Pancreas (tissue), 10 donors: ENCODE measurements around the gene CCNI. TPM values are rescaled to one million over a fixed set of nuclear protein-coding genes. Genes with fewer than 3 reads are reported as not detected.

Experiments
- ATAC-seq, 4 donors: fragments of 200-7000 bp; cut with Tn5 transposase; one replicate each; pipeline versions ENCODE4 v1.8.0 to v1.9.1; 2020; ENCODE audit warnings: mild to moderate bottlenecking in 4 of 4, moderate library complexity in 4 of 4
- DNase-seq, 6 donors: peaks; one replicate each; pipeline ENCODE4 v3.0.0-alpha.2; 2020
- FAIRE-seq: peaks from 2 replicates; lab custom pipeline; 2012; peaks lifted over from hg19 to GRCh38; lab: Jason Lieb, UNC
- H3K27ac ChIP-seq, 4 donors: fragments of 200-600 bp; sonication (generic); 1 replicate in 3 of 4; 2 replicates in 1 of 4; pipeline versions ENCODE4 v1.5.0 to v1.8.0; 2020
- H3K27me3 ChIP-seq, 4 donors: fragments of 200-600 bp; one replicate each; pipeline ENCODE4 v1.8.0; 2021
- H3K36me3 ChIP-seq, 3 donors: fragments of 200-600 bp; sonication (generic) in 1 of 3; one replicate each; pipeline versions ENCODE4 v1.5.0 to v1.8.0; 2020 to 2021
- H3K4me1 ChIP-seq, 3 donors: fragments of 200-600 bp; one replicate each; pipeline ENCODE4 v1.8.0; 2021
- H3K4me3 ChIP-seq, 4 donors: fragments of 200-600 bp; sonication (generic) in 2 of 4; one replicate each; pipeline versions ENCODE4 v1.5.0 to v1.8.0; 2020 to 2021
- H3K9me3 ChIP-seq, 4 donors: fragments of 200-600 bp; one replicate each; pipeline ENCODE4 v1.8.0; 2021
- CTCF ChIP-seq, 4 donors: fragments of 200-600 bp; sonication (generic) in 3 of 4; IDR thresholded peaks; one replicate each; pipeline versions ENCODE4 v1.5.0 to v1.8.0; 2021; ENCODE audit warnings: antibody characterized with exemption in 4 of 4
- WGBS, 2 donors: extraction: QIAGEN DNeasy Blood & Tissue Kit; methylation state at CpG; one replicate each; pipeline ENCODE4 v1.1.7; 2013; 5-methylcytosine and 5-hydroxymethylcytosine counted together
- intact Hi-C, 3 donors: fragments of 100-400 bp; cut with DNase I; formaldehyde crosslinking; loops; one replicate each; pipeline versions ENCODE4 v1.11.1 to v1.14.2; 2022
- polyA plus RNA-seq, 2 donors: library from polyadenylated mRNA; stranded (reverse); fragments of 200-250 nt; gene quantifications; one replicate each; pipeline ENCODE4 v1.2.3, GENCODE V29; 2013
- total RNA-seq, 6 donors: library from RNA; stranded (reverse); fragmentation: NEBNext Ultra II Directional in 4 of 6; extraction: Animal tissue kit (Norgen Biotek cat#: 25700) in 4 of 6; gene quantifications; one replicate each; pipeline versions ENCODE4 v1.2.1 to v1.2.4, GENCODE V29; 2021 to 2023
- donor health status: healthy with polysubstance abuse.
- donor health status: DM: no; HTN: no; CAD: no; lungs with moderate emphysema.
- donor health status: DM: no; HTN: no; CAD: no.
- donor health status: control.
- donor health status: control.
- donor health status: Bipolar disorder and iron deficiency.
- donor health status: DM: yes; HTN: yes; CAD: no.
- donor health status: DM: no; HTN: no; CAD: no.
- donor health status: DM: no; HTN: no; CAD: no.
- donor health status: DM: yes; HTN: yes; CAD: no.

CCNI gene
- total RNA-seq, result 100 to 1,000 TPM; 149 to 196 (median 169) TPM
- 100 to 1,000 TPM in 1 of 2 donors, 10 to 100 TPM in 1; 33.3 to 101 TPM for polyA plus RNA-seq

- Histone ChIP-seq H3K4me1 (peaks cover 4 to 33% (median 19%) of the 10 kb centered on the region in 3 donors), H3K9me3 (no peaks in the 10 kb centered on the region), H3K27ac (peak within 1 kb of the TSS; percentile 95 to 99 (median 98)), H3K27me3 (no peaks in the 10 kb centered on the region), H3K36me3 (no peaks in the 10 kb centered on the region), H3K4me3 (peak within 1 kb of the TSS; percentile 51 to 74 (median 68))
- intact Hi-C loops, result no loop called here
- DNase-seq (peak; percentile 95 to 98 (median 97)), ATAC-seq (peak; percentile 91 to 96 (median 93)), FAIRE-seq (no peak)
- TF ChIP-seq CTCF (IDR thresholded peaks at IDR 0.05), result no peak
- WGBS, 2 donors, result 0% methylated on average over 53 to 54 of the region's 54 CpGs
These were observed at the start of gene CCNI for GRCh38 chr4:77075869-77076799. Gene CCNI (minus strand): TSS chr4:77075989. CDS start chr4:77066362, 9,627 bp downstream.

- FAIRE-seq, result no peak
- no peak for DNase-seq
- no peak for ATAC-seq
- Histone ChIP-seq H3K27me3 (no peaks in the 10 kb centered on the region), H3K4me1 (no peaks in the 10 kb centered on the region), H3K9me3 (no peaks in the 10 kb centered on the region), H3K27ac (no peak overlapping the region), H3K4me3 (no peak overlapping the region), H3K36me3 (no peaks in the 10 kb centered on the region)
- intact Hi-C loops, result loop anchor here in 1 of 3 donors (10.0 kb wide), 1 partner anchor 80 kb away; no protein-coding TSS in a partner anchor
- WGBS, 2 donors, result 48 to 84% methylated on average over 3 of the region's 3 CpGs
- no peak for TF ChIP-seq CTCF (IDR thresholded peaks at IDR 0.05)
These were observed 48.8 kb upstream of the CCNI start for GRCh38 chr4:77124576-77124975.

- Histone ChIP-seq H3K27me3 (no peaks in the 10 kb centered on the region), H3K27ac (no peak overlapping the region), H3K36me3 (no peaks in the 10 kb centered on the region), H3K4me3 (no peak overlapping the region), H3K9me3 (no peaks in the 10 kb centered on the region), H3K4me1 (no peaks in the 10 kb centered on the region)
- FAIRE-seq, result no peak
- WGBS, 2 donors, result 74 to 81% methylated on average over 1 of the region's 1 CpG
- no peak for DNase-seq
- no peak for ATAC-seq
- intact Hi-C loops, result loop anchor here in 1 of 3 donors (10.0 kb wide), 1 partner anchor 81 kb away; no protein-coding TSS in a partner anchor
- no peak for TF ChIP-seq CTCF (IDR thresholded peaks at IDR 0.05)
These were observed 47.6 kb upstream of the CCNI start for GRCh38 chr4:77123411-77123810.

GRCh38 chr4:77122656-77123055 lies 46.9 kb upstream of the CCNI start:
- no peaks in the 10 kb centered on the region for H3K27me3 ChIP-seq
- intact Hi-C loops, result loop anchor here in 1 of 3 donors (10.0 kb wide), 1 partner anchor 82 kb away; no protein-coding TSS in a partner anchor
- no peak overlapping the region for H3K4me3 ChIP-seq
- H3K27ac ChIP-seq, result no peak overlapping the region
- TF ChIP-seq CTCF (IDR thresholded peaks at IDR 0.05), result no peak
- 70 to 78% methylated on average over 4 of the region's 4 CpGs for WGBS, 2 donors
- H3K4me1 ChIP-seq, result no peaks in the 10 kb centered on the region
- ATAC-seq (no peak), FAIRE-seq (no peak), DNase-seq (no peak)
- H3K36me3 ChIP-seq, result no peaks in the 10 kb centered on the region
- H3K9me3 ChIP-seq, result no peaks in the 10 kb centered on the region
